HG03045 (cell line): ENCODE results near the gene FRMD1.

ENCODE experiments used
- ATAC-seq: cut with Tn5 transposase; IDR thresholded peaks from one replicate; pipeline ENCODE4 v1.9.1; 2021; ENCODE audit warnings: mild to moderate bottlenecking, moderate library complexity; ENCODE audit not compliant: unreplicated experiment

The FRMD1 gene

DNA sequence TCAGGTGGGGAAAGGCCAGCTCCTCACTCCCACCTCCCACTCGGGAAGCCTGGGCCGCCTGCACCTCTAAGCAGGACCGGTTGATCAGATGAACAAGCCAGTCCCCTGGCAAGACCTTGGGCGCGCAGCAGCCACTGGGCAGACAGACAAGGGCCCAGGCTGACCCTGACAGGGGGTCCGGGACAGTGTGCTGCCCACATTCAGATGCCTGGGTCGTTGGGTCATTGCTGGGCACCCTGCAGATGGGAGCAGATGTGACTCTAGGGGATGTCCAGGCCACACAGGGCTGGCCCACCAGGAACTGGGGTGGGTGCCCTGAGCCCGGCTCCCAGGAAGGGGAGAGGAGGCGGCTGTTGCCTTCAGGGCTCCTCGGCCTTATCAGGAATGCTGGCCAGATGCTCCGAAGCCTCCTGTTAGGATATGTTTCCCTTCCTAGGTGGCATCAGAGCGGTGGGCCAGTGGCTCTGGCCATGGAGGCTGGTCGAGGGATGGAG, 17.3 kb upstream of the FRMD1 start:
- ATAC-seq: no peak

DNA sequence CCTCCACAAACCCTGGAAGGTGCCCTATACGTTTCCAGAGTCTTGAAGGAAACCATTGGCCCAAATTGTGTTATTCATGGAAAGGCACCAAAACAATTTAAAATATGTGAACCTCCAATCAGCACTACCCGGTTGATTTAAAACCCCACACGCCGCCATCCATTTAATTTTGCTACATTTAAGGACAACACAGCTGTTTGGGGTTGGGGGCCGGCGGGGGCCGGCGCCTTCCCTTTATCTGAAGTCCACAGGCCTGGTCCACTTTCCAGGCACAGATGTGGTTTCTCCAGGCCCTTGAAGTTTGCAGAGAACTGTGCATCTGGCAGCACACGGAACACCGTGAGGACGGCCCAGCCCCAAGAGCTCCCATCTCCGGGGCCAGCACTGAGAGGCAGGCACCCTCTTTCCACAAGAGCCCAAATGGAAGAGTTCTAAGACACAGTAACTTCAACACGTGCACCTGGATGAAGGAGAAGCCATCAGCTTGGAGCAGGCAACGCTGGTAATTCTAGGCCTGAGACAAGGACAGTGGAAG, 16.8 kb upstream of the FRMD1 start:
- no peak for ATAC-seq

DNA sequence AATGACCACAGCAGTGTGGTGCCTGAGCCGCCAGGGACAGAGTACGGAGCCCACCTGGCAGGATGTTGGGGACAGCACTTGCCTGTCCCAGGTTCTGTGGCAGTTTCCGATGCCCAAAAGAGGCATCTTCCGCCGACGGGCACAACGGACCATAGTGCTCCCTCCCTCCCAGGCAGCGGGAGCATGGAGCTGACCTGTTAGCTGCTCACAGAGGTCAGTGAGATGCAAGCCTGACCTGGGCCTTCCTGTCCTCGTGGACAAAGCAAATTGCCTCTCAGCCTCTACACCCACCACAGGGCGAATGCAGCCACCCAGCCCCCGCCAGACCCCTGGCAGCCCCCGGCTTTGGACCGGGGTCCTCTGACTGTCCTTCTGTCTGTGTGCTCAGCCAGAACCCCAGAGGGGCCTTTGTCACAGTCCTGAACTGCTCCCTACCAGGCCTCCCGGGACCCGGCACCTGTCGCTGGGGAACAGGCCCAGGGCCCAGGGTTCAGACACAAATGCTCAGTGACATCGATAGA, 16.2 kb upstream of the FRMD1 start:
- ATAC-seq: no peak

DNA sequence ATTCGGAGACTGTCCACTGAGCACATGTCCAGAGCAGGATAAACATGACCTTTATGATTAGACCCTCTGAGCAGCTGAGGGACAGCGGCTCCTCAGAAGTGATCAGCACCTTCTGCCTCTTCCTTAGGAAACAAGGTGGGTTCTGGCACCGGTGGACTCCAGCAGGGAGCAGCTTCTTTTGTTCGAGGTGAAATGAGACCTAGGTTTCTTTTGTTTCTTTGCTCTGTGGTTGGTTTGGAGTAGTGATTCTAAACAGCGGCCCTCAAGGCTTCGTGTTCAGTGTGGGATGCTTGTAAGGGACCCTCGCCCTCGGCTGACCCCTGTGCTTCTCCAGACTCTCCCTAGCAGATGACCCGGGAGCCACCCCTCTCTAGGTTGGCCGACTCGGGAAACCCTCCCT, 14.6 kb upstream of the FRMD1 start:
- ATAC-seq: no peak

DNA sequence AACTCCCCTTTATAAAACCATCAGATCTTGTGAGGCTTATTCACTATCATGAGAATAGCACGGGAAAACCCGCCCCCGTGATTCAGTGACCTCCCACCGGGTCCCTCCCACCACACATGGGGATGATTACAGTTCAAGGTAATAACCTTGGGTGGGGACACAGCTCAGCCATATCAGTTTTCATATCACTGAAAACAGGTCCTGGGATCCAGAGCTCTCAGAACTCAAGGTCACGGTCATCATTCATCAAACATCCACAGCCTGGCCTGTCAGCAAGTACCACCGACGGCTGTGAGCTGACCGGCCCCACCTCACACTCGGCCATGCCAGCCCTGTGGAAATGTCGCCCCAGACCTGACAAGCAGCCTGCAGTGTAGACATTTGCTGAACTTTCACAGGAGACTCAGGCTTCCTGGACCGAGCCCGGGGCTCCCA, 14.1 kb upstream of the FRMD1 start:
- ATAC-seq: no peak

DNA sequence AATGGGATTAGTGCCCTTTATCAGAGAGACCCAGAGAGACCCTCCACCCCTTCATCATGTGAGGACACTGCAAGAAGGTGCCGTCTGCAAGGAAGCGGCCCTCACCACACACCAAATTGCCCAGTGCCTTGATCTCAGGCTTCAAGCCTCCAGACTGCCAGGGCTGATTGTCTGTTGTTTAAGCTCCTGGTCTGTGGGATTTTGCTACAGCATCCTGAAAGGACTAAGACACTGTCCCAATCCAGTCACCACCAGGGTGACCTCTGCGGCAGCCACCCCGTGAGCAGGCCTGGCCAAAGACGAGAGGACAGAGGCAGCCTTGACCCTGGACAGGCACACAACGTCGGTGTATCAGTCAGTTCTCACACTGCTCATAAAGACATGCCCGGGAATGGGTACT, 13.5 kb upstream of the FRMD1 start:
- ATAC-seq: no peak

DNA sequence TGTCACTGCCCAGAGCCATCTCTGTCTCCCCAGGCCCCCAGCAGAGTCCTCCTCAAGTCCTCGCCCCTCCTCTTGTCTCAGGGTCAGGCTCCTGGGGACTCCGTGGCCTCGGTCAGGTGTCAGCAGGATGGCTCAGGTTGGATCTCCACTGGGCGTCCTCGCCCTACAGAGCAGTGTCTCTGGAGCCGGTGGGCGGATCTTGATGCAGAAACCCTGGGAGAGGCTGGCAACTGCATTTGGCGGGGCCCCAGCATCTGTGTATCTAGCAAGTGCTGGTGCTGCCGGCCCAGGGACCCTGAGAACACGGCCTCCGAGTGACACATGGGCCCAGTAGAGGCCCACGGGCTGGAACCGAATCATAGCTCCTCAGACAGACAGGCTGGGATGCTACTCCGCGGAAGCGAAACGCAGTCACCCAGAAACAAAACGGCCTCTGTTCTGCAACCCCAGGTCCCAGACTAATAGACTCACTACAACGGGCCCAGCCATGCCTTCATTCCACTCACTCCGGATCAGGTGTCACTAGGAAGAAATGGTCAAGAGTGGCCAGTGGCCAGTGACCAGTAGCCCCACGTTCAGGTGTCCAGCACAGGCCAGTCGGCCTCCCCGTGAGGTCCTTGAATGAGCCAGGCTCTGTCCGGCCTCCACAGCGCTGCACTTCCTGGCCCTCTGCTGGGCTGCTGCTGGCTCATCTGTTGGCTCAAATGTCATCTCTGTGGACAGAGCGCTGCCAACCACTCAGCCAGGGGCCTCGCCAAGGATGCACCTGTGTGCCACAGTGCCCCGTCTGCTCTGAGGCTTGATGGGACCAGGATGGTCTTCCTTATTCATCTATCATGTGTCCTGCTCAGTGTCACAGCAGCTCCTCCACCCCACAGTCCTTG, 12.6 kb upstream of the FRMD1 start:
- ATAC-seq: no peak

DNA sequence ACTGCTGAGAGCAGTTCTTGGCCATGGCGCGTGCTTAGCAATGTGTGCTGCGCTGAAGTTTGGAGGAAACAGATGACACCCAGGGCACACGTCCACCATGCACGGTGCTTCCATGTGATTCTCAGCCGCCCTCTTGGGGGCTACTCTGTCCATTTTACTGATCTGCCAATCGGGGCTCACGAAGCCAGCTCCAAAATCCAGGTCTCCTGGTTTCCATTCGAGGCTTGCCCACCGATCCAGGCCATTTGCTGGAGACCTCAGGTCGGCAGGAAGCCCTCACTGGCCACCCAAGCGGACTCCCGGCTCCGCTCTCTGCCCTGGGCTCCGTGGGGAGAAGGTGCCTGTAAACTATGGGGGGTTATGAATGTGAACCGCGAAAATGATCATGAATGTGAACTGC, 11.7 kb upstream of the FRMD1 start:
- no peak for ATAC-seq

DNA sequence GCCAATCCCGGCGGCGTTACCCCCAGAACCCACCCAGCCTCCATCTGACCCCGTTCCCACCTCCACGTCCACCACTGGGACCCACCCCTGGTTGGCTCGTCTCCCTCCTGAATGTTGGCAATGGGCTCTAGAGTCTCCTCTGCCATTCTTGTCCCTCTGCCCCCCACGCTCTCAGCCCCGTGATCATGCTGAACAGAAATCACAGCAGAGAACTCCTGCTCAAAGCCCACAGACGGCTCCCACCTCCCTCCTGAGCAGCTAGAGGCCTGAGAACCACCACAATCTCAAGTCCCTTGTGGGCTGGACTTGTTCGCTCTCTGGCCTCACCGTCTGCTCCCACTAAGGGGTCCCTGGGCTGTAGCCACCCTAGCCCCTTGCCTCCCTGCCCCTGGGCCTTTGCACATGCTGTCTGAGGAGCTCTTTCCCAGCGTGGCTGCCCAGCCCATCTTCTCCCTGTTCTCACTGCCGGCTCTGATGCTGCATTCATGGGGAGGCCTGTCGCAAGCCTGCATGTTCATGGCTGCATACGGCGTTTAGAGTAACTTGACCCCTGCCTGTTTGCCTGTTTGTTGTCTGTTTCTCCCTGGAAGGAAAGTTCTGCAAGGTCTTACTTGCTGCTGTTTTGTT, 11.2 kb upstream of the FRMD1 start:
- no peak for ATAC-seq

DNA sequence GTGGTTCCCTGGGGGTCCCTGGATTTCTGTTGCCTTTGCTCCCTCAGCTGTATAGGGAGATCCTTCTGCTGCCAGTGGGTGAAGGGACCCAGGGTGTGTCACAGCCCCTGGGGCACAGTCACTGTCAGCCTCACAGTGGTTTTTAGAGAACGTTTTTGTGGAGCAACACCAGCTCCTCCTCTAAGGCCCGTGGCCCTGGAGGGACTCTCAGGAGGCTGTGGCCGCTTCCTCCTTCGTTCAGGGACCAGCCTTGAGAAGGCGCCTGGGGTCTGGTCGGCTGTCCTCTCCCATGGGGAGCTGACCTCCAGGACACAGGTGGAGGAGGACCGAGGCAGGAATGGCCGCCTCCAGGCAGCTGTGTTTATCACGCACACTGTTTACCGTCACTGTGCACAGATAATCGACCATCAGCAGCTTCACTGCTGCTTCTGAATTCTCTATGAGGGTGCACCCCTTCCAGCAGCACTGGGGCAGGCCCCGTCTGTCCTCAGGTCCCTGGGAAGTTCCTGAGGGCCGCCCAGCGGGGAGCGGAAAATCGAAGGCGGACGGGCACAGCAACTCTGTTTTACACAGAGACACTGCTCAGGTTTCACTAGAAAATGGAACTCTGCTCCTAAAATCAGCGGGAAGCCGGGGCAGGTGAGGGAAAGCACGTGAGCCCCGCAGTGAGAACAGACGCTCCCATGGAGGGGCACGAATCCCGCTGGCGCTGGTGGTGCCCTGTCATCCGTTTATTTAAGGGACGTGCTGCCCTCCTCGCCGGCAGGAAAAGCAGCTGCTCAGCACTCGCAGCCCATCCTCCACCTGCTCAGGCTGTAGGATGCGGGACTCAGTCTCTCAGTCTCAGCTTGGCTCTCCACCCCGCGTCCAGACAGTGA, 10.4 kb upstream of the FRMD1 start:
- no peak for ATAC-seq

DNA sequence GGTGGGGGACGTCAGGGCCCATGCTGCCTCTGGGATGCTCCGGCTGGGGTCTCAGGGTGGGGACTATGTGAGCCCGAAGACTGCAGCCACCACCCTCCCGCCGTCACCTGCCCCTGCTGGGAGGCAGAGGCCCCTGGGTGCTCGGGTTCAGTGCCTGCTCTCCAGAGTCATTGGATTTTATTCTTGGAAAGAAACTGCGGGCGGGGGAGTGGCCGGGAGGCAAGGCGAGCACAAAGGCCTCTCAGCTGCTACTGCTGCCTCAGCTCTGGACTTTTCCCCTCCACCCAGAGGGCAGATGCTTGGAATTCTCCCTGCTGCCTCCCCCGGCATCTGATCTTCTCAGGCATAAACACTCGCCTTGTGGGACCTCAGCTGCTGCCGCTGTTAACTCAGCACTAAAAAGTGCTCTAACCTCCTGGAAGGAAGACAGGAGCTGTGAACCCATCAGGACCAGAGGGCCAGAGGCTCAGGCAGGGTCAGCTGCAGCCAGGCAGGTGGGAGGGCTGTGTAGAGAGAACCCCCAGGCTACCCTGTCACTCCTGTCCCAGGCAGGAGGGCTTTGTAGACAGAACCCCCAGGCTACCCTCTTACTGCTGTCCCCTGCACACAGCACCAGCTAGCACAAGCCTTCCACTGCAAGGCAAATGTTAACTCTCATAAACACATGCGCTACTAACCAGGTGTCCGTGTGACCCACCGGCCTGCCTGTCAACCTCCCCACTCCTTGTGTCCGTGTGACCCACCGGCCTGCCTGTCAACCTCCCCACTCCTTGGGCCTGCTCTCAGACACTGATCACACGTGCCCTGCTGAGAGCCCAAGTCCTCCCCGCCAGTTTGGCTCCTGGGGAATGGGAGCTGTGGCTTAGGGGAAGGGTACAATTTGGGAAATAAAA, 9.4 kb upstream of the FRMD1 start:
- ATAC-seq: no peak

DNA sequence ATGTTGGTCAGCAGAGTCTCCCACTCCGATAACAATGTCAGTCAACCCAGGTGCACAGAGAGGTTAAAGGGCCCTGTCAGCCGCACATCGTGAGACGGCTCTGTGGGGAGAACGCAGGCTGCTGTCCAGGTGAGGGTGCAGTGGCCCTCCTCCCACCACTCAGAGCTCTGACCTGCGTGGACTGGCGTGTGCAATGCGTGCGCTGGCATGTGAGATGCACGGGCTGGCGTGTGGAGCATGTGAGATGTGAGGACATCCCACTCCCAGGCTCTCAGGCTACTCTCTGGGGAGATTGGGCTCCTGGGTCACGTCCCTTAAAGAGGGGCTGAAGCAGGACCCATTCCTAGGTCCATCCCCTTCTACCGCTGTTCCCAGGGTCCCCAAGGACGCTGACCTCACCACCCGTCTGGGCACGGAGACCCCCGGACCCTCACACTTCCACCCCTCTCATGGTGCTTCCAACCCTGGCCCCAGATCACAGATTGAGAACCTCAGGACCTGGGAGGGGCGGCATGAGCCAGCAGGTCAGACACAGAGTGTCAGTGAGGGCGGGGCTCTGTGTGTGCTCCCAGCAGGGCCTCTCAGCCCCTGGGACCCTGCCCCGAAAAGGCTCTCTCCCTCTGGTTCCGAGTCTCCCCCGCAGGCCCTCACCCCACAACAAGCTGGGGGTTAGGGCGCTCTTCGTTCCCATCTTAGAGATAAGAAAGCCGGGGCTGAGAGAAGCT, 8.6 kb upstream of the FRMD1 start:
- ATAC-seq: no peak

DNA sequence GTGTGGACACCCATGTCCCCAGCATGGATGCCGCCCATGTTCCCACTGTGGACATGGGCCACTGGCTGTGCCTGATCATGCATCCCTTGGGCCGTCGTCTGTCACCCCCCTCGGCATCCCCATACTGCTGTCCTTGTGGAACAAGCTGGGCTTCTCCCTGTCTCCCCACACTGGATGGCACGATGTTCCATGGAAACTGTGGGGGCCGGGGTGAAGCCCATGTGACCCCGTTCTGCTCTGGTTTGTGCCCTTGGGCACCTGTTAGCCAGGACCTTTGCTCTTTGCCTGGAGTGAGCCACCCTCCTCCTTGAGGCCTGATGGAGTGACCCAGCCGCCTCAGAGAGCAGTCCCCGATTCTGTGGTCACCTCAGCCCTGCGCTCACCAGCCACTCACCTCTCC, 7.6 kb upstream of the FRMD1 start:
- ATAC-seq: no peak

DNA sequence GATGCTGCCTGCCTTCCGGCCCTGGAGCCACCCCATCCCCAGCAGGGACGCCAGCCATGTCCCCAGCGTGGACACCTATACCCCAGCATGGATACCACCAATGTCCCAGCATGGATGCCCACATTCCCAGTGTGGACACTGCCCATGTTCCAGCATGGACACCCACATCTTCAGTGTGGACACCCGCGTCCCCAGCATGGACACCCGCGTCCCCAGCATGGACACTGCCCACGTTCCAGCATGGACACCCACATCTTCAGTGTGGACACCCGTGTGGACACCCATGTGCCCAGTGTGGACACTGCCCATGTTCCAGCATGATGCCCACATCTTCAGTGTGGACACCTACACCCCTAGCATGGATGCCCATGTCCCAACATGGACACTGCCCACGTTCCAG, 7.1 kb upstream of the FRMD1 start:
- ATAC-seq: no peak

DNA sequence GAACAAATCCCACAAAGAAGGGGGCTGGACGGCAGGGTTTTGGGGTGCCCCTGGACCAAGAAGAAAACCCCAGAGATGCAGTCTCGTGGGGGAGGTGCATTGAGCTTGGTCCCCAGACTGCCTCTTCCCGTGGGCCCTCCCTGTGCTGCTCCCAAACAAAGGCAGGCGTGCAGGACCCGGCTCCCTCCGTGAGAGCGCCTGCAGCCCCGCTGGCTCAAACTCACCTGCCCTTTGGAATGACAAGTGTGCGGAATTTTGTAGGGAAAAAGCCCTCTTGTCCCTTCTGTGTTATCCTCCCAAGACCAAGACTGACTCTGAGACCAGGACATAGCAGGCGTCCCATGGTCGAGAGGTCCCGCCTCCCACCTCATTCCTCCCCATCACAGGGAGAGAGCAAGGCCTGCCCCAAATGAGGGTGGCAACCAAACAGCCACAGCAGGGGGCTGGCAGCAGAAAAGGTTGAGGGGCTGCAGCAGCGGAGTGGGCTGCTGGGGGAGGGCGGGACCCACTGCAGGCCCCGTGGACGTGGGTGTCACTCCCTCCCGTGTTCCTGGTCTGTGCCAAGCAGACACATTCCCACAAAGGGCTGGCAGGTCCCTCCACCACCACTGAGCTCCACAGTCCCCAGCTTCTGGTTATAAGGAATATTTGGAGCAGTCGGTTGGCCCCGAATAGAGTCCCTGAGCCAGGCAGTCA, 5.6 kb upstream of the FRMD1 start:
- no peak for ATAC-seq

DNA sequence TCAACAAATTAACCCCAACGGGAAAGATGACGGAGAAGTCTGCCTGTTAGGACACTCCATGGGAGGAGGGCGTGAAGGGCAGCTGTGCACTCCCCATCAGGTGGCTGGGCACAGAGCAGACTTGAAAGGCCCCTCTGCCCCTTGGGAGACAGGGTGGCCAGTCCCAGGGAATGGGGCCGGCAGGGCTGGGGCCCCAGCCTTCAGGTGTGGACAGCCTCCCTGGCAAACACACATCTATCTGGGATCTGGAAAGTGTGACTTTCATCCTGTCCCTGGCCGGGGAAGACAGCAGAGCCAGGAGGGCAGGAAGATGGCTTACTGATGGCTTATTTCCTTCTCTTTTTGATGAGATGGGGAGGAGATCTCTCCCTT, 4.5 kb upstream of the FRMD1 start:
- no peak for ATAC-seq

DNA sequence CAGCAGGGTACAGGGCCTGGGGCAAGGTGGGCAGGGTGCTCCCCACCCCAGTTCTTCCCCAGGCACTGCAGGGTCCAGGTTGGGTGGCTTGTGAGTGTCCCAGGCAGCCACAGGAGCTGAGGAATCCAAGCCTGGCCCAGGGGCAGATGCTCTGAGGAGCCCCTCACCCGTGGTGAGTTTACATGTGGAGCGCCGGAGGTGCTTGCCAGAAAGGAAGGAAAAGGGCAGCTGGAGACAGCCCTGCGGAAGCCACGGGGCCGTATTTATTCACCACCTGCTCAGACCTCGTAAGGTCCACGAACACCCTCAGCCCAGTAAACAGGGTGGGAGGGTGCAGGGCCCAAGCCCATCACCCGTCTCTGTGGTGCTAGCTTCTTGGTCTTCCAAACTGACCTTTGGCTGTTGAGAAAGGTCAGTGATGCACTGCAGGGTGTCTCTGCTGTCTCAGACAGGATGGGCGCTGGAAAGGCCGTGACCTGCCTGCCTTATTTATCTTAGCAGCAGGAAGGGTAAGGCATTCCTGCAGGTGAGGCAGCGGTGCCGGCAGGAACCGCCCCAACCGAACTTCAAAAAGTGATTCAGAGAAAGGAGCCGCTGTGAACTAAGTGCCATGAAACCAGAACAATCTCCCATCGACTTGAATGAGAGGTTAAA, 4.0 kb upstream of the FRMD1 start:
- ATAC-seq: no peak

DNA sequence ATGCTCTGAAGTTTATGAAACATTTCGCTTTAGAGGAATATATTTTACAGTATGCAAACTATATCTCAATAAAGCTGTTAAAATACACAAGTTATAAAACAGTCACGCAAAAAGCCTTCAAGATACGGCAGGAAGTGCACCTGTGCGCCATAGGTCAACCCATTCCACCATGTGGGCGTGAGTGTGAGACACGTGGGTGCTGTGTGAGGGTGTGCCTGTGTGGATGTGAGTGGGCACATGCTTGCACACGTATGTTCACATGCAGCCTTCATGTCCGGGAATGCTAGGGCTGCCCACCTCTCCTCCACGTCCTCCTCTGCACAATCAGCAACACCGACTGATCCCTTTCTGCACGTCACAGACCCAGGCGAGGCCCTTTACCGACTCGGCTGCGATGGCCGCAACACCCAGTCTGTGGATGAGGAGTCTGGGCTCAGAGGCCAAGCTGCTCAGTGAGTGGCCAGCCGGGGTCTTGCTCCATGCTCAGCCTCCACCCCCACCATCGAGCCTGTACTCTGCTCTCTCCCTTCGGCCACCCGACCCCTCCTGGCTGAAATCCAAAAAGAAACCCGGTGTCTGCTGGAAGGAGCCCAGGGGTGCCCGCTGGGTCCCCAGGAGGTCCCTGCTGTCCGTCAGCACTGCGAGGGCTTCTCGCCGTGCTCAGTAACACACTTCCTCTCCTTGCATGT, 3.0 kb upstream of the FRMD1 start:
- ATAC-seq: no peak
